ENCODE data around the gene PPP1R15A.
A peak's percentile ranks its signal among the peaks of the same experiment; 100 is the strongest.
"Not testable (repeated sequence)": the region's sequence is repeated elsewhere in the genome, so short reads cannot be mapped to it uniquely, and the experiment has no call there.

Gene PPP1R15A

GRCh38 chr19:48873476-48874302 is 1.5 kb downstream of the PPP1R15A start:
- no peaks in the 10 kb centered on the region for H3K36me3 ChIP-seq (ENCODE audit: control insufficient read depth, insufficient read depth, low read length)
- H3K4me3 ChIP-seq (ENCODE audit: low read depth, low read length), result peak overlapping the region; percentile 100
- peaks cover 9% of the 10 kb centered on the region for H3K79me2 ChIP-seq
- H3K4me2 ChIP-seq (ENCODE audit: low read length), result peak overlapping the region; percentile 100
- no peaks in the 10 kb centered on the region for H3K27me3 ChIP-seq (ENCODE audit: control insufficient read depth, insufficient read depth, low read length)
- H2AFZ ChIP-seq, result peak overlapping the region; percentile 74
- no peak for TF ChIP-seq CTCF (IDR thresholded peaks at IDR 0.05)
- peak overlapping the region; percentile 97 for H3K27ac ChIP-seq
- H3K9ac ChIP-seq, result no peak overlapping the region
- H3K9me3 ChIP-seq (ENCODE audit: control insufficient read depth, low read length), result no peaks in the 10 kb centered on the region
- H3K4me1 ChIP-seq, result peaks cover 15% of the 10 kb centered on the region

DNA sequence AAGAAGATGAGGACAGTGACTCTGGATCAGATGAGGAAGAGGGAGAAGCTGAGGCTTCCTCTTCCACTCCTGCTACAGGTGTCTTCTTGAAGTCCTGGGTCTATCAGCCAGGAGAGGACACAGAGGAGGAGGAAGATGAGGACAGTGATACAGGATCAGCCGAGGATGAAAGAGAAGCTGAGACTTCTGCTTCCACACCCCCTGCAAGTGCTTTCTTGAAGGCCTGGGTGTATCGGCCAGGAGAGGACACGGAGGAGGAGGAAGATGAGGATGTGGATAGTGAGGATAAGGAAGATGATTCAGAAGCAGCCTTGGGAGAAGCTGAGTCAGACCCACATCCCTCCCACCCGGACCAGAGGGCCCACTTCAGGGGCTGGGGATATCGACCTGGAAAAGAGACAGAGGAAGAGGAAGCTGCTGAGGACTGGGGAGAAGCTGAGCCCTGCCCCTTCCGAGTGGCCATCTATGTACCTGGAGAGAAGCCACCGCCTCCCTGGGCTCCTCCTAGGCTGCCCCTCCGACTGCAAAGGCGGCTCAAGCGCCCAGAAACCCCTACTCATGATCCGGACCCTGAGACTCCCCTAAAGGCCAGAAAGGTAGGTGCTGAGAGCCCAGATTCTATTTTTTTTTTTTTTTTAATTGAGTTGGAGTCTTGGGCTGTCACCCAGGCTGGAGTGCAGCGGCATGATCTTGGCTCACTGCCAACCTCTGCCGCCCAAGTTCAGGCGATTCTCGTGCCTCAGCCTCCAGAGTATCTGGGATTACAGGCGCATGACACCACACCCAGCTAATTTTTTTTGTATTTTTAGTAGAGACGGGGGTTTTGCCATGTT is 2.3 kb downstream of the PPP1R15A start:
- Histone ChIP-seq H3K9me3 (ENCODE audit: control insufficient read depth, low read length) (no peaks in the 10 kb centered on the region), H3K36me3 (ENCODE audit: control insufficient read depth, insufficient read depth, low read length) (no peaks in the 10 kb centered on the region), H3K9ac (no peak overlapping the region), H3K4me1 (peaks cover 13% of the 10 kb centered on the region), H3K27ac (peak overlapping the region; percentile 97), H3K79me2 (peaks cover 9% of the 10 kb centered on the region), H3K27me3 (ENCODE audit: control insufficient read depth, insufficient read depth, low read length) (no peaks in the 10 kb centered on the region), H3K4me3 (ENCODE audit: low read depth, low read length) (peak overlapping the region; percentile 33), H3K4me2 (ENCODE audit: low read length) (peak overlapping the region; percentile 100), H2AFZ (no peak overlapping the region)
- TF ChIP-seq CTCF (IDR thresholded peaks at IDR 0.05), result no peak

GRCh38 chr19:48876043-48876981 is 4.1 kb downstream of the PPP1R15A start:
- H3K79me2 ChIP-seq; H3K4me3 ChIP-seq (ENCODE audit: low read depth, low read length); H3K9me3 ChIP-seq (ENCODE audit: control insufficient read depth, low read length); H3K9ac ChIP-seq; H2AFZ ChIP-seq; H3K4me2 ChIP-seq (ENCODE audit: low read length); H3K36me3 ChIP-seq (ENCODE audit: control insufficient read depth, insufficient read depth, low read length); H3K27me3 ChIP-seq (ENCODE audit: control insufficient read depth, insufficient read depth, low read length): not testable (repeated sequence)
- peak overlapping the region; percentile 55 for H3K27ac ChIP-seq
- peaks cover 13% of the 10 kb centered on the region for H3K4me1 ChIP-seq

DNA sequence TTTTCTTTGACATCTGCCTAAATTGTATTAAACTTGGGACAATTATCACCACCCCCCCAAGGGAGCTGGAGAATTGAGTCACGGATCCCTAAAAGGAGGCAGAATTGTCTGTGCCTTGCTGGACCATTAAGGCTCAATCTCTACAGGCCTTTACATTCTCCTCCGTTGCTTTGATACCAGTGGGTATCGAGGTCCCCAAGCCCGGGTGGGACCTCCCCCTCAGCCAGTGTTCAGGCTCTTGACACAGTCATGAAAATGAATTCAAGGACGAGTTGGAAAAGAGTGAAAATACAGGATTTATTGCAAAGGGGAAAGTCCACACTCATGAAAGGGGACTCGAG is 5.6 kb downstream of the PPP1R15A start:
- H2AFZ ChIP-seq, result no peak overlapping the region
- H3K9me3 ChIP-seq (ENCODE audit: control insufficient read depth, low read length), result no peaks in the 10 kb centered on the region
- H3K4me2 ChIP-seq (ENCODE audit: low read length), result no peak overlapping the region
- no peaks in the 10 kb centered on the region for H3K36me3 ChIP-seq (ENCODE audit: control insufficient read depth, insufficient read depth, low read length)
- TF ChIP-seq CTCF (IDR thresholded peaks at IDR 0.05), result no peak
- H3K4me3 ChIP-seq (ENCODE audit: low read depth, low read length), result no peak overlapping the region
- no peak overlapping the region for H3K9ac ChIP-seq
- H3K79me2 ChIP-seq, result peaks cover 9% of the 10 kb centered on the region
- H3K4me1 ChIP-seq, result peaks cover 13% of the 10 kb centered on the region
- H3K27ac ChIP-seq, result no peak overlapping the region
- no peaks in the 10 kb centered on the region for H3K27me3 ChIP-seq (ENCODE audit: control insufficient read depth, insufficient read depth, low read length)
